ENCODE results near the gene TRIM45. TPM values are rescaled to one million over a fixed set of nuclear protein-coding genes. Genes with fewer than 3 reads are reported as not detected.

Gene TRIM45
- total and polyA plus RNA-seq, 2 of the 13 experiments (the other 11 are each of a cell fraction or from before 2014, with no cell fraction given), result 1.9 to 2.3 TPM

- Histone ChIP-seq H3K9me3 (ENCODE audit: low read length) (no peaks in the 10 kb centered on the region), H3K4me2 (ENCODE audit: low read depth, low read length) (no peak overlapping the region), H4K20me1 (ENCODE audit: insufficient read depth, low read length) (no peaks in the 10 kb centered on the region), H3K4me1 (ENCODE audit: insufficient read depth, low read length) (no peaks in the 10 kb centered on the region), H3K79me2 (ENCODE audit: insufficient read depth, low read length) (no peaks in the 10 kb centered on the region), H3K27me3 (ENCODE audit: control insufficient read depth in 1 of 2, insufficient read depth in 2 of 2, low read length in 2 of 2) (no peaks in the 10 kb centered on the region; a peak in 1 of 5 replicates), H3K4me3 (replicated peaks in 1 of 3; ENCODE audit: insufficient read depth in 1 of 3, low read depth in 2 of 3, low read length in 3 of 3) (no peak overlapping the region), H3K9ac (ENCODE audit: insufficient read depth, low read depth, low read length) (no peak overlapping the region), H3K36me3 (replicated peaks in 1 of 2; ENCODE audit: control insufficient read depth in 1 of 2, insufficient read depth in 2 of 2, low read length in 2 of 2) (no peaks in the 10 kb centered on the region), H3K27ac (ENCODE audit: extremely low read length, insufficient read depth, low read length) (no peak overlapping the region), H2AFZ (ENCODE audit: low read length) (no peak overlapping the region)
- intact Hi-C loops (cut with micrococcal nuclease; ENCODE audit: unreplicated experiment), result no loop called here
- FAIRE-seq (no peak), DNase-seq (ENCODE audit: low spot score) (no peak), ATAC-seq (no peak)
- POLR2A ChIA-PET, result no interaction called here
- in situ Hi-C loops (cut with HindIII; ENCODE audit: extremely low pct_ligation_motif_present, low pct_unique_long_range_greater_than_20kb), result loop anchor here (25.0 kb wide), 1 partner anchor 145 kb away; no protein-coding TSS in a partner anchor
- 22% methylated on average over 2 of the region's 2 CpGs for WGBS (ENCODE audit: low lambda C conversion rate)
- BruUV-seq (replicated peaks), result no TSS peak
- CTCF ChIA-PET (ENCODE audit: low intra/inter-chr PET ratio, low total read pairs), result no interaction called here
- TF ChIP-seq ELK4 (CRISPR knock-in tag; IDR thresholded peaks at IDR 0.05; ENCODE audit: borderline replicate concordance), result no peak
- TF ChIP-seq GMEB2 (CRISPR knock-in tag; IDR thresholded peaks at IDR 0.05; ENCODE audit: low read depth), result no peak
- TF ChIP-seq WIZ (CRISPR knock-in tag; IDR thresholded peaks at IDR 0.05), result no peak
- no peak for TF ChIP-seq ATF3 (CRISPR knock-in tag; IDR thresholded peaks at IDR 0.05)
- no peak for TF ChIP-seq ZNF761 (CRISPR knock-in tag; conservative IDR thresholded peaks at IDR 0.05)
- no peak for TF ChIP-seq NPAS2 (CRISPR knock-in tag; IDR thresholded peaks at IDR 0.05; ENCODE audit: borderline replicate concordance)
- no peak for TF ChIP-seq THAP7 (CRISPR knock-in tag; IDR thresholded peaks at IDR 0.05)
- no peak for TF ChIP-seq PAXIP1 (CRISPR knock-in tag; conservative IDR thresholded peaks at IDR 0.05)
- no peak for TF ChIP-seq ZNF260 (CRISPR knock-in tag; IDR thresholded peaks at IDR 0.05; ENCODE audit: borderline replicate concordance, low read depth)
- no peak for TF ChIP-seq CREBL2 (CRISPR knock-in tag; IDR thresholded peaks at IDR 0.05; ENCODE audit: borderline replicate concordance)
- TF ChIP-seq PBX2 (CRISPR knock-in tag; IDR thresholded peaks at IDR 0.05), result no peak
- TF ChIP-seq MXD1 (CRISPR knock-in tag; IDR thresholded peaks at IDR 0.05), result no peak
Measured at GRCh38 chr1:117142200-117142599, 20.7 kb upstream of the TRIM45 start.

Measured in HepG2 (cell line).